Measurements from ENCODE around the gene SLC38A4.
"Not testable (repeated sequence)": the region's sequence is repeated elsewhere in the genome, so short reads cannot be mapped to it uniquely, and the experiment has no call there.

SLC38A4 gene

DNA sequence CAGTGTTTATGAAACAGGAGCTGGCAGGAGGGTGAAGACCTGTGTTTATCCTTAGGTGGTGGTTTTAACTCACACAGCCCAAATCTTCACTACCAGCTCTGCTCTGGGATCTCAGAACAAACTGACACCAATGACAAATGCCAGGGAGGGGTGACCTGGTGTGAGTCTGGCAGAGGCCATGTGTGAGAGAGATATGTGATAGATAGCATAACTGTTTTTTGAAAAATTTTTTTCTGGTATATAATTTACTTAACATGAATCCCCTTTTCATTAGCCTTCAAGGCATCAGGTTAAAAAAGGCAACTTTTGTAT lies 51.5 kb downstream of the SLC38A4 start:
- no peak for DNase-seq

DNA sequence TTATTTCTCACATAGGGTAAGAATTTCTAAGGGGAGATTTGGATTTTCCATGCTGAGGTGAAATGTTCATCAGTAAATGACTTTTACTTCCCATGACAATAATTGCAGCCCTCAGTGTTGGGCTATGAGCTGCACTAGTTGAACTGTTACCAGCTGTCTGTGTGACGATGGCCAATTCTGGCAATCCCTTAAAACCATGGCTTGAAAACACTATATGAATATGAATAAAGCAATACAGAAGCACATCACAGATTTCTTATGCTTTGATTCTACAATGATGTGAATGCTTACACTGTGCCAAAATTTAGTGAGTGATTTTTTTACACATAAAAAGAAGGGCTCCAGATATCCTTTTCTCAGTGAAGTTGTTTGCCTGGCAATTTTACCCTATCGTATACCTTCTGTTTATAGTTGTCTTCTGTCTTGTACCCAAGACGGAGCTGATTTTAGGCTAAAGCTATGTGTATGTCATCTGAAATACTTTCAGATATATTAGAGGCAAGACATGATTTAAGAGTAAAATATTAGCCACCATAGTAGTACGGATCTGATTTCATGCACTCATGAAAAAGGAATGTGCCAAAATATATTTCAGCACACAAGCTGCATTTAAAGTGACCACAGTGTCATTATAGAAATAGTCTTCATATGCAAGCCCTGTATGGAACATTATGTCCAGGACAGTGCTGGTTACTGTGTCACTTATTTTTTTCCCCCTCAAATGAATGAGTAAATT lies 52.0 kb downstream of the SLC38A4 start:
- no peak for DNase-seq

DNA sequence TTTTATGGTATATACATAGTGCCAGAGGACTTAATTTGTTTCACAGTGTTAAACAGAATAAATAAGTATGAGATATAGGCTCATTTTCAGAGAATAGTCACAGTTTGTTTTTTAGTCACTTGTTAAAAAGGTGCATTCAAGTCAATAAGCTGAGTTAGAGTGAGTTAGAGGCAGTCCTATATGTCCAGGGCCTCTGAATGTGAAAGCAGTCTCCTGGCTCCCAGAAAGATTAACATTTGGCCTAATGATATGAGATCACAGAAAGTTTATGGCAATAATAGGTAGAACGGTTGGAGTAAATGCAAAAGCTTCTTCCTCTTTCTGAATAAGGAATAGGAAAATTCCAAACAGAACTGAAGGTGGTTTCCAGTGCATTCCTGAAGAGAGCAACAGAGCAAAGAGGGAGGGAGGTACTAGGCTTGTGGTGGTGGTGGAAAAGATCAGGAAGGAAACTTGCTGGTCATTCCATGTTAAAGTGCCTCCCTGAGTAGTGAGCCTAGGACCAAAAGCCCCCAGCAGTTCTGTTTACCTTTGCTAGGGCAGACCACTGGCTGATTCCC lies 54.4 kb downstream of the SLC38A4 start:
- no peak for DNase-seq

GRCh38 chr12:46770501-46771183 lies 55.2 kb downstream of the SLC38A4 start:
- no peak for DNase-seq

- DNase-seq, result no peak
Measured at GRCh38 chr12:46764005-46764404, 61.8 kb downstream of the SLC38A4 start.

DNA sequence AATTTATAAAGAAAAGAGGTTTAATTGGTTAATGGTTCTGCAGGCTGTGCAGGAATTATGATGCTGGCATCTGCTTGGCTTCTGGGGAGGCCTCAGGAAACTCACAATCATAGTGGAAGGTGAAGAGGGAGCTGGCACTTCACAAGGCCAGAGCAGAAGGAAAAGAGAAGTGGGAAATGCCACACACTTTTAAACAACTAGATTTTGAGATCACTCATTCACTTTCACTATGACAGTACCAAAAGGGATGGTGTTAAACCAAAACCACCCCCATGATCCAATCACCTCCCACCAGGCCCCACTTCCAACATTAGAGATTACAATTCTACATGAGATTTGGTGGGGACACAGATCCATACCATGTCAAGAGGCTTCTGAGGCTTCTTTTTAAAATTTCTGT lies 62.6 kb downstream of the SLC38A4 start:
- no peak for DNase-seq

- DNase-seq, result no peak
Measured at GRCh38 chr12:46754550-46754949, 71.2 kb downstream of the SLC38A4 start.

- no peak for DNase-seq
Measured at GRCh38 chr12:46752396-46752795, 73.4 kb downstream of the SLC38A4 start.

- no peak for DNase-seq
Measured at GRCh38 chr12:46751173-46751572, 74.6 kb downstream of the SLC38A4 start.

DNA sequence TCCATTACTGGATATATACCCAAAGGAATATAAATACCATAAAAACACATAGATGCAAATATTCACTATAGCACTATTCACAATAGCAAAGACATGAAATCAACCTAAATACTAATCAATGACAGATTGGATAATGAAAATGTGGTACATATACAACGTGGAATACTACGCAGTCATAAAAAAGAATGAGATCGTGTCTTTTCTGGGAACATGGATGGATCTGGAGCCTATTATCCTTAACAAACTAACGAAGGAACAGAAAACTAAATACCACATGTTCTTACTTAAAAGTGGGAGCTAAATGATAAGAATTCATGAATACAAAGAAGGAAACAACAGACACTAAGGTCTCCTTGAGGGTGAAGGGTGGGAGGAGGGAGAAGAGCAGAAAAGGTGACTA lies 76.5 kb downstream of the SLC38A4 start:
- no peak for DNase-seq

DNA sequence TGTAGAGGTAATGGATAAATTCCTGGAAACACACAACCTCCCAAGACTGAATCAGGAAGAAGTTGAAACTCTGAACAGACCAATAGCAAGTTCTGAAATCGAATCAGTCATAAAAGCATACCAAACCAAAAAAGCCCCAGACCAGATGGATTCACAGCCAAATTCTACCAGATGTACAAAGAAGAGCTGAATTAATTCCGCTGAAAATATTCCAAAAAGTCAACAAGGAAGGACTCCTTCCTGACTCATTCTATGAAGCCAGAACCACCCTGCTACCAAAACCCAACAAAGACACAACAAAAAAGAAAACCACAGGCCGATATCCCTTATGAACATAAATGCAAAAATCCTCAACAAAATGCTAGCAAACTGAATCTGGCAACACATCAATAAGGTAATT lies 81.5 kb downstream of the SLC38A4 start:
- no peak for DNase-seq

GRCh38 chr12:46743456-46743855 lies 82.3 kb downstream of the SLC38A4 start:
- no peak for DNase-seq

- DNase-seq, result not testable (repeated sequence)
Measured at GRCh38 chr12:46742271-46742670, 83.5 kb downstream of the SLC38A4 start.

GRCh38 chr12:46725332-46725731 lies 100.5 kb downstream of the SLC38A4 start:
- DNase-seq, result no peak

DNA sequence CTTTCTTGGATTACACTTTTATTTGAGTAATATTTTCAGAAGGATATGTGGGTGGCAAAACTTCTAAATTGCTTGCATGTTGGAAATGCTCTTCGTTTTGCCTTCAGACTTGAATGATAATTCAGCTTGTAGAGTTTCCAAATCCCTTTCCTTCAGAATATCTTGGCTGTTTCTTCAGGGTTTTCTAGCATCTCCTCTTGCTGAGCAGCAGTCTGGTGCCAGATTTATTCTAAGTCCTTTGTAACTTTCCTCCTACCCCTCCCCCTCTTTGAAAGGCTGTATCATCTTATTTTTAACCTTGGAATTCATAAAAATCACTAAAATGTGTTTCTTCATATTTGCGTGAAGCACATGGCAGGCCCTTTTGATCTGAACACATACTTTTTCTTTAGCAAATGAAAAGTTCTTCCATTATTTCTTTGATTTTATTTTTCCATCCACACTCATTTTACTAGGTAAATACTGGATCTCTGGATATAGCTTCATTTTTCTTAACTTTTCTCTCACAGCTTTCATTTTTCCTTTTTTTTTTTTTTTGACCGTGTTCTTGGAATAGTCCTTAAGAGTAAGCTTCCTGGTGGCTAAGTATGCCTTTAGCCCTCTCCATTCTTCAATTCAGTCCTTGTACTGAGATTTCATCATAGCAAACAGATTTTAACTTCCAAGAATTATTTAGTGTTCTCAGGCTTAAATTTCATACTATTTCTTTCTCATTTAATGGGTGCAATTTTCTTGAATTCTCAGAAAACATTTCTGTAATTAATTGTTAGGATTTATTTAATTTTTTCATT lies 102.0 kb downstream of the SLC38A4 start:
- DNase-seq, result no peak

DNA sequence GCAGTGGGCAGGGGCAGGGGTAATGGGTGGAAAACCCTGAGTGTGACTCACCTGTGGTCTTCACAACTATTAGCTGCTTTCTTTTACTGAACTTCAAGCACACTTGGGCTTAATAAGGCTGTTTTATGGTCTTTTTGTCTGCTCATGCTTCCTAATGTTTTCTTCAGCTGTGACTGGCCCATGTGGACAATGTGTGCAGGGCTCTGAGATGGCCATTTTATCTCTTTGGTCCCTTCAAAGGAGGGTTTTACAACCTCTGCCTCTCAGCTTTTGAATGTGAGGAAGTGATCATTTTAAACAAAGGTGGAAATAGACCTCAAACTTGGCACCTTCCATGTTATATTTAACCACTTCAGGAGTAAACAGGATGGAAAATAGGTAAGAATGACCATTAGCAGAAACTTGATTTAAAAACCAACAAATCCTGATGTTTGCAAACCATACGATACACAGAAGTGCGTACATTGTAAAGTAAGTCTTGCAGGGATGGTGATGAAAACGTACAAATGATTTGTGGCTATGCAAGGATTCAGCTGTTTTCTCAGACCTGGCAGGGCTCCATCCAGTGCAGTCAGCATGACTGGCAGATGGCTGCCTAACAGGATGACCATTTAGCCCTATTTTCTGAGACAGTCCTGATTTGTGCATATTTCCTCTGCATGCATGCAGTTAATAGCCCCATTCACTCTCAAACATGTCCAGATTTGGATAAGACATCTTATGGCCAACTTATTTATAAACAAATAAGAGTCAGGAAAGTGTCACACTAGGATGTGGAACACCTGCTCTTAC lies 103.2 kb downstream of the SLC38A4 start:
- no peak for DNase-seq

DNA sequence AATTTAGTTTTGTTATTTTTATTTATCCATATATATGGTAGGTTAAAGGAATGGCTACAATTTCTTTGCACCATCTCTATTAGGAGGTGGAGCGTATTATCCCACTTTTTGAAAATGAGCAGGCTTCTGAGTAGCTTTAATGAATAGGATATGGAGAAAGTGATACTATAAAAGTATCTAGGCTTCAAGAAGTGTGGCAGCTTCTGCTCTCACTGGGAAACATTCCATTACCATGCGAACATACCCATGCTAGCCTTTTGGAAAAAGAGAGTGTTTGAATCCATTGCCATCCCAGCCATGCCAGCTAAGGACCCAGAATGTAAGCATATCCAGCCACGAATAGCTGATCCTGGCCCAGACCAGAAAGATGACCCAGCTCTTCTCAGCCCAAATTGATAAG lies 107.3 kb downstream of the SLC38A4 start:
- no peak for DNase-seq

DNA sequence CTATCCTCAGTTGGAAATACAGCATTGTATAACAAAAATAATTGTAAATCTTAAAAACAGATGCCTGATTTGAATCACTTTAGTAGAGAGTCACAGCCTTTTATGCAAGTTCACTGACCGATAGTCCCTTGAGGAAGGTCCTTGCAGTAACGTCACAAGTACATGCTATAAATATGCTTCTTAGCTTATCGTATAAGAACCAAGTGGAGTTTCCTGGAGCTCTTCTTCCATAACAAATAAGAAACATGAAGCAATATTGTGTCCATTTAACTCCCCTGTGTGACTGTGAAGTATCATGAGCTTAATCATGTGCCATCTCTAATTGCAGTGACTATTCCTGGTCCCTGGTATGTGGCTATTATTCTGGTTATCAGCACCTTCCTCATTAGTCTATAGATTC lies 107.9 kb downstream of the SLC38A4 start:
- no peak for DNase-seq

GRCh38 chr12:46717159-46717558 lies 108.6 kb downstream of the SLC38A4 start:
- DNase-seq, result no peak

Measured in CD4-positive, alpha-beta T cell treated with Interleukin-1 beta for 1 hour (primary cell).